CD4-positive, alpha-beta T cell (primary cell): Measurements from ENCODE around the gene FBXL2. TPM values are rescaled to one million over a fixed set of nuclear protein-coding genes. Genes with fewer than 3 reads are reported as not detected.

ENCODE experiments used
- ATAC-seq: fragments of 200-7000 bp; cut with Tn5 transposase; one replicate; pipeline ENCODE4 v1.10.0; 2022; ENCODE audit warnings: mild to moderate bottlenecking; ENCODE audit not compliant: poor library complexity
- CTCF ChIA-PET: fragments of 350-600 bp; sonication (Branson Sonifier 250); formaldehyde crosslinking; loops from one replicate; lab custom pipeline; 2021; ENCODE audit warnings: antibody characterized with exemption, inconsistent platforms; lab: Charles Lee
- POLR2A ChIA-PET: fragments of 350-600 bp; sonication (Branson Sonifier 250); formaldehyde crosslinking; loops from one replicate; lab custom pipeline; 2021; ENCODE audit warnings: antibody characterized with exemption, inconsistent platforms; lab: Charles Lee
- DNase-seq, 14 experiments: peaks; one replicate each; pipeline ENCODE4 v3.0.0-alpha.2; 2013 to 2020; ENCODE audit warnings: mixed read lengths in 2 of 14
- H3K27ac ChIP-seq, 2 donors: one replicate each; pipeline versions ENCODE4 v1.5.1 to v1.7.0; 2013; ENCODE audit warnings: low read length in 2 of 2, low read depth in 1 of 2, mild to moderate bottlenecking in 1 of 2
- H3K27me3 ChIP-seq, 2 experiments: 1 replicate in 1 of 2; 2 replicates in 1 of 2; pipeline versions ENCODE4 v1.6.1 to v1.7.0; 2013; ENCODE audit warnings: low read length in 2 of 2, control low read depth in 1 of 2, mild to moderate bottlenecking in 1 of 2, moderate library complexity in 1 of 2; ENCODE audit not compliant: insufficient read depth in 2 of 2, control insufficient read depth in 1 of 2
- H3K36me3 ChIP-seq: one replicate; pipeline ENCODE4 v1.6.1; 2013; ENCODE audit warnings: low read length, control low read depth; ENCODE audit not compliant: insufficient read depth
- H3K4me1 ChIP-seq: one replicate; pipeline ENCODE4 v1.6.1; 2013; ENCODE audit warnings: low read length, control low read depth; ENCODE audit not compliant: insufficient read depth
- H3K4me3 ChIP-seq: one replicate; pipeline ENCODE4 v1.5.1; 2013; ENCODE audit warnings: mild to moderate bottlenecking, low read length, moderate library complexity
- H3K9me3 ChIP-seq, 2 experiments: 1 replicate in 1 of 2; 2 replicates in 1 of 2; pipeline versions ENCODE4 v1.6.1 to v1.7.0; 2013; ENCODE audit warnings: low read length in 2 of 2, mild to moderate bottlenecking in 2 of 2, control low read depth in 1 of 2, moderate library complexity in 1 of 2; ENCODE audit not compliant: control insufficient read depth in 1 of 2, insufficient read depth in 1 of 2
- H3K27ac Mint-ChIP-seq: one replicate; pipeline ENCODE4 v1.8.0; 2020; ENCODE audit warnings: mixed read lengths
- H3K27me3 Mint-ChIP-seq: one replicate; pipeline ENCODE4 v1.8.0; 2021; ENCODE audit warnings: mixed read lengths
- H3K36me3 Mint-ChIP-seq: one replicate; pipeline ENCODE4 v1.8.0; 2021; ENCODE audit warnings: low read depth, mixed read lengths
- H3K4me1 Mint-ChIP-seq: one replicate; pipeline ENCODE4 v1.8.0; 2021; ENCODE audit warnings: low read depth, mixed read lengths
- H3K4me3 Mint-ChIP-seq: one replicate; pipeline ENCODE4 v1.8.0; 2020; ENCODE audit warnings: mild to moderate bottlenecking, mixed read lengths
- H3K9me3 Mint-ChIP-seq: one replicate; pipeline ENCODE4 v1.8.0; 2020; ENCODE audit warnings: mixed read lengths
- intact Hi-C, 2 experiments: fragments of 100-400 bp; cut with DNase I in 1 of 2; cut with micrococcal nuclease in 1 of 2; formaldehyde crosslinking; loops; one replicate each; pipeline versions ENCODE4 v1.15.1 to v1.9.0; 2023 to 2025; cut with DNase I, micrococcal nuclease
- total RNA-seq, 174 experiments: library from RNA in 2 of 174; stranded (reverse) in 2 of 174; gene quantifications; one replicate each; pipeline ENCODE4 v1.2.3 and lab custom pipeline; 2021 to 2026
- TF ChIP-seq, protein P1 (sequence below): fragments of 200-600 bp; IDR thresholded peaks from one replicate; pipeline ENCODE4 v1.8.0; 2022; ENCODE audit warnings: antibody characterized with exemption, mild to moderate bottlenecking

Gene FBXL2
- total RNA-seq, 2 experiments from 2014 or later = not detected

GRCh38 chr3:33318710-33319380 lies 41.6 kb downstream of the FBXL2 start:
- DNase-seq (no peak), ATAC-seq (no peak)
- Histone ChIP-seq H3K27ac (no peak overlapping the region), H3K27me3 (peaks cover 0 to 6% of the 10 kb centered on the region in 2 experiments), H3K9me3 (peaks cover 0 to 6% of the 10 kb centered on the region in 2 experiments), H3K36me3 (no peaks in the 10 kb centered on the region), H3K4me1 (no peaks in the 10 kb centered on the region), H3K4me3 (no peak overlapping the region)
- peaks cover 22% of the 10 kb centered on the region for H3K27me3 Mint-ChIP-seq
- H3K4me1 Mint-ChIP-seq = no peaks in the 10 kb centered on the region
- TF ChIP-seq, protein P1, sequence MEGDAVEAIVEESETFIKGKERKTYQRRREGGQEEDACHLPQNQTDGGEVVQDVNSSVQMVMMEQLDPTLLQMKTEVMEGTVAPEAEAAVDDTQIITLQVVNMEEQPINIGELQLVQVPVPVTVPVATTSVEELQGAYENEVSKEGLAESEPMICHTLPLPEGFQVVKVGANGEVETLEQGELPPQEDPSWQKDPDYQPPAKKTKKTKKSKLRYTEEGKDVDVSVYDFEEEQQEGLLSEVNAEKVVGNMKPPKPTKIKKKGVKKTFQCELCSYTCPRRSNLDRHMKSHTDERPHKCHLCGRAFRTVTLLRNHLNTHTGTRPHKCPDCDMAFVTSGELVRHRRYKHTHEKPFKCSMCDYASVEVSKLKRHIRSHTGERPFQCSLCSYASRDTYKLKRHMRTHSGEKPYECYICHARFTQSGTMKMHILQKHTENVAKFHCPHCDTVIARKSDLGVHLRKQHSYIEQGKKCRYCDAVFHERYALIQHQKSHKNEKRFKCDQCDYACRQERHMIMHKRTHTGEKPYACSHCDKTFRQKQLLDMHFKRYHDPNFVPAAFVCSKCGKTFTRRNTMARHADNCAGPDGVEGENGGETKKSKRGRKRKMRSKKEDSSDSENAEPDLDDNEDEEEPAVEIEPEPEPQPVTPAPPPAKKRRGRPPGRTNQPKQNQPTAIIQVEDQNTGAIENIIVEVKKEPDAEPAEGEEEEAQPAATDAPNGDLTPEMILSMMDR = no peak
- no peaks in the 10 kb centered on the region for H3K36me3 Mint-ChIP-seq
- H3K27ac Mint-ChIP-seq = no peak overlapping the region
- ChIA-PET CTCF (no interaction called here), POLR2A (no interaction called here)
- no peaks in the 10 kb centered on the region for H3K9me3 Mint-ChIP-seq
- no peak overlapping the region for H3K4me3 Mint-ChIP-seq
- intact Hi-C loops = no loop called here

- ATAC-seq = no peak
- H3K9me3 ChIP-seq = peaks cover 0 to 6% of the 10 kb centered on the region in 2 experiments
- Mint-ChIP-seq H3K4me1 (no peaks in the 10 kb centered on the region), H3K9me3 (no peaks in the 10 kb centered on the region), H3K27ac (no peak overlapping the region), H3K36me3 (no peaks in the 10 kb centered on the region), H3K4me3 (no peak overlapping the region), H3K27me3 (peaks cover 29% of the 10 kb centered on the region)
- no peak overlapping the region for H3K27ac ChIP-seq
- H3K4me3 ChIP-seq = no peak overlapping the region
- intact Hi-C loops = no loop called here
- DNase-seq = no peak
- ChIA-PET POLR2A (no interaction called here), CTCF (no interaction called here)
- H3K27me3 ChIP-seq = no peaks in the 10 kb centered on the region
- TF ChIP-seq, protein P1 = no peak
- no peaks in the 10 kb centered on the region for H3K36me3 ChIP-seq
- no peaks in the 10 kb centered on the region for H3K4me1 ChIP-seq
These were observed 45.2 kb downstream of the FBXL2 start for GRCh38 chr3:33322412-33322811.

DNA sequence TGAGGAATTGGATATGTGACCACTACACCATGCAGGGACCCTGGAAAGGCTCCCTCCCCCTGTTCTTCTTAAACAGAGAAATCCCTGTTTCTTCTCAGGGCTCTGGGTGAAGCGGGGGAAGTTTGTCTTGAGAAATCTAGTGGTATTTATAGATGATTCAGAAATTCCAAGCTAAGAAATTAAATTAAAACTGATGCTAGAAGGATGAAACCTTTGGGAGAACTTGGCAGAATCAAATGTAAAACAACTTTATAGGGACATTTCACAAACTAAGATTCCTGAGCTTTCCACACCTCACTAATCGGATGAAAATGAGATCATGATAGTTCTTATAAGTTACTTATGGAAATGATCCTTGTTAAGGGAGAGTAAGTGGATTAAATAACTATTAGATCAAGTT lies 54.2 kb downstream of the FBXL2 start:
- no peaks in the 10 kb centered on the region for H3K36me3 Mint-ChIP-seq
- Histone ChIP-seq H3K4me3 (no peak overlapping the region), H3K9me3 (peaks cover 3 to 13% of the 10 kb centered on the region in 2 experiments), H3K36me3 (no peaks in the 10 kb centered on the region), H3K27ac (no peak overlapping the region), H3K4me1 (no peaks in the 10 kb centered on the region), H3K27me3 (peaks cover 0 to 2% of the 10 kb centered on the region in 2 experiments)
- DNase-seq (no peak), ATAC-seq (no peak)
- ChIA-PET POLR2A (no interaction called here), CTCF (no interaction called here)
- intact Hi-C loops = no loop called here
- H3K4me1 Mint-ChIP-seq = no peaks in the 10 kb centered on the region
- TF ChIP-seq, protein P1 = no peak
- H3K27ac Mint-ChIP-seq = no peak overlapping the region
- H3K9me3 Mint-ChIP-seq = peaks cover 14% of the 10 kb centered on the region
- no peak overlapping the region for H3K4me3 Mint-ChIP-seq
- peaks cover 5% of the 10 kb centered on the region for H3K27me3 Mint-ChIP-seq
